Limb (tissue), 2 donors: ENCODE data around the gene VPS13D.

ENCODE experiments used
- DNase-seq, 2 donors: peaks; one replicate each; pipeline ENCODE4 v3.0.0-alpha.2; 2016; ENCODE audit errors: extremely low spot score in 2 of 2

VPS13D gene

DNA sequence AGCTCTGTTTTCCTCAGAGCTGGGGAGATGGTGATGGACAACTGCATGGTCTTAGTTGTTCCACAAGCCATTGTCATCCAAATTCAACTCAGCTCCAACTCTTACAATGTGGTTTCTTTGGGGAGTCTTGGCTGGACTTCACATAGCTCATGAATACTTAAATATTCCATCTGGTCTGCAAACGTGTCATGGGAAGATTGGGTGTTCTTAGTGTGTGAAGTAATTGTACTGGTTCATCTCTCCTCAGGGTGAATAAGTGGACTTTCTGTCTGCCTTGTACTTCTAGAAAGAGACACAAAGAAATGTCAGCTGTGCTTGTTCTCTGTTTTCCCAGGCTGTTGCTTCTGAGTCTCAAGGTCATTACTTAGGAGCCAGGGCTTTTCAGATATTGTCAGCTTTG, 106.6 kb downstream of the VPS13D start:
- no peak for DNase-seq

DNA sequence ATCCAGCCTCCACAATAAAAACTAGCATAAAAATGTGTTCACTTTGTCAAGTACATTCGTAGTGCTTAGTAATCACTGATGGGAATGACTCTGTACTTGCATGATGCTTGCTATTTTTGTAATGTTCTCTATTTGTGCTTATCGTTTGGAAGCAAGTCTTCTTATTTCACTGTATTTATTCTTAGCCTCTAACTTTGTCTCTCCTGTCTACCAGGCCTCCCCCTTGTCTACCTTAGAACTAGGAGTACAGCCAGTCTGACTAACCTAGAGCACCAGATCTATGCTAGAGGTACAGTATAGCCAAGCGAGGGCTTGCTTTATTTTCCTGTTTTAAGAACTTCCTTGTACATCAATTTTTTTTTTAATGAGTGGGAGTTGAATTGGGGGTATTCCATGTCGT, 108.2 kb downstream of the VPS13D start:
- DNase-seq = no peak

DNA sequence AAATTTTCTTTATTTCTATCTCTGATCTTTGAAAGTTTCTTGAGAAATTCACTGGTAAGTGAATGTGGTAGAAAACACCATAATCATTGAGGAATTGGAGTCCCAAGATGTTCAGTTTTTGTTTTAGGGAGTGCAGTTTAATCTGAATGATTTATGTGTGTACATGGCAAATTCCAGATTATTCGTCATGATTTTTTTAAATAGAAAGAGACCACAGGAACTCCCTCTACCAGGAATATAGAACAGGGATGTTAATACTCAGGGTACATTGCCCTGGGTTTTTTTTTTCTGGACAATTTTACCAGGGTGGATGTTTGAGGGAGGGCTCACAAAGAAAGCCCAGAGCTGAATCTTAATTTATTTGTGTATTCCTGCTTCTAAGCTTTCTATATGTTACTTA, 109.0 kb downstream of the VPS13D start:
- no peak for DNase-seq

DNA sequence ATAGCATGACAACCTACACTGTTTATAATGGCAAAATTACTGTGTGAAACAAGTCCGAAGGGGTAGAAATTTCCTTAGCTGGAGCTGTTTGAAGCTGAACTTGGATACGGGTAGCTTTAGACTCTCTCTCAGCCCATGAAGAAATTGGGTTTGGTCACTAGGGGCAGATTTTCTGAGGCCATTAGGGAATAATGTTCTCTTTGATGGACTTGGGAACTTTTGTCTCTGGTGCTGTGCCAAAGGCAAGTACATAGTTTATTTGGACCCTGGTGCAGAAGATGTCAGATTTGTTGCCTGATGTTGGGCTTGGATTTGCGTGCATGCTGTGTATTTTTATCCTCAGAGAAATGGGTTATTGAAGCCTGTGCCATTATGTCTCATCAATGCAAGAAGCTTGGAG, 109.6 kb downstream of the VPS13D start:
- no peak for DNase-seq

DNA sequence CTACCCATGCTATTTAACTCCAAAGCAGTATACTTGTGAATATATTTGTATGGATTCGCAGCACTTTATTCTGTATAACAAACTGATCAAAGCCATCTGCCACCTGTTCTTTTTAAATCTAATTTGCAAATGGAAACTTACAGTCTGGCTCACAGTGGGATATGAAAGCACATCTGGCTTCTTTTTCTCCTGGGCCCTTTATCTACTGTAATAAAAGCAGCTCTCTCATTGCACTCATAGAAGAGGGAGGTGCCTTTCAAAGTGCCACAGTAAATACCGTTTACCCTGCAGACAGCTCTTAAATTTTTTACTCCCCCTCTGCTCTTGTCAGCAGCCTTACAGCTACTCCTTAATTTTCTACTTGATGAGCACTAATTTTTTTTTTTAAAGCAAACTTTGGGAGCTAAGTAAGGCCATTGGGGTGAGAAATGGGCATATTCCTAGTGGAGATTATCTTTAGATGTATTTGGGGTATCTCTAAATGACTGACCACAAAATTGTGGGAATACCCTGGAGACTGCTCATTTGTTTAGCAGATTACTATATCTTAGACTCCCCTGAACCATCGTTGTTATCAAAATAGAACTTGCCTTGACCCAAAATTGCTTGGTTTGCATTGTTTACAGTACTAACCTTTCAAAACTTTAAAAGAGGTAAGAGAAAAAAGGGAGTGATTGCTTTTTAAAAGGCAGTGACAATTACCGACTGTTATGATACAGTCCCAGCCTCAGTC, 110.1 kb downstream of the VPS13D start:
- DNase-seq = peak in 1 of 2 donors; percentile 41

DNA sequence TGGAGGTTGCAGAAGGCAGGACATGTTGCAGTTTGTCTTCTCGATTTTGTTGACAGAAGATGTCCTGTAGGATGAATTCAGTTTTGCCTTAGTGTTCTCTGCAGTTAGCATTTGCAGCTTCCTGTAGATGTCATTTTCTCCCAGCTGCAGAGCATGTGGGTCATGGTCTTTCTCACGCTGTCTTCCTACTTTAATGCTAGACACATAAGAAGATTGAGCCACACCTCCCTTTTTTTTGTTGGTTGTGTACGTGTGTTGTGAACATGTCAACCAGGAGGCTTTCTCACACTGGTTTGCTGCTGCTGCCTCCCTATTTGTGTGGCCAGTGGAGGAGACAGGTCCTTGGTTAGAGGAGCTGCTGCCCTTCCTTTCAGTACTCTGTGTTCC, 110.7 kb downstream of the VPS13D start:
- DNase-seq = no peak

DNA sequence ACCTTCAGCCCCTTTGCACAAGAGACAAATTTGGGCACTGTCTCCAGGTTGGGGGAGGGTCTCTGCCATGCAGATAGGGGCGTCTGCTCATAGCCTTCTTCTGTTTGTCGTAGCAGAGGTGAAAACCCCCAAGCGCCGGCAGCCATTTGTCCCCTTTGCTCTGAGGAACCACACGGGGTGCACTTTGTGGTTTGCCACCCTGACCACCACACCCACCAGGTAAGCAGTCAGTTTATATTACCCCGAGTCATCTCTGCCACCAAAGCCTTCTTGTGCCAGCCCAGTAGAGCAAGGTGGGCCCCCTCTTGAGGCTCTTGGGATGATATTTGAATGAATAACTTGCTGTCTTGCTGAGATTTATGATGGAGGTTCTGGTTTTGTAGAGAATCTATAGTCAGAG, 111.8 kb downstream of the VPS13D start:
- DNase-seq = no peak

DNA sequence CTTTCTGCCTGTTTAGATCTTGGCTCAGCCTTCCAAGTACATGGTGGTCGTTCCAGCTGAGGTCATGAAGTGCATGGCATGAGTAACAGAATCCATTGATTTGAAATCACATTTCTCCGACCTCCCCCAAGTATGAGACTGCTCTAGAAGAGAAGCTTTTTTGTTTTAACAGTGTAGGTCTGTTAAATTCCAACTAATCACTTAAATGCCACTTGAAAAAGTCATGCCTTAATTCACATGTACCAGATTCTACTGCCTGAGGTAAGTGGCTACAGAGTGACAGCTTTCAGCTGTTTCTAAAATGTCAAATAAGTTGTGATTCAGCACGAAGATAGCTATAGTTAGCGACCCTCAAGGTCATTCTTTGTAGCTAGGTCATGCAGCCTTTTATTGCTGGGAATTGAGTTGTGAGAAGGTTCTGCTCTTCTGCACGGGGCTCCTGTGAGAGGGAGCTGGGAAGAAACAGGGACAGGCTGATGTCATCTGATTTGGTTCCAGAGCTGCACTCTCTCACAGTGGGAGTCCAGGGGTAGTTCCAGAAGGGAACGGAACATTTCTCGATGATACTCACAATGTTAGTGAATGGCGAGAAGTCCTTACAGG, 112.7 kb downstream of the VPS13D start:
- DNase-seq = no peak

DNA sequence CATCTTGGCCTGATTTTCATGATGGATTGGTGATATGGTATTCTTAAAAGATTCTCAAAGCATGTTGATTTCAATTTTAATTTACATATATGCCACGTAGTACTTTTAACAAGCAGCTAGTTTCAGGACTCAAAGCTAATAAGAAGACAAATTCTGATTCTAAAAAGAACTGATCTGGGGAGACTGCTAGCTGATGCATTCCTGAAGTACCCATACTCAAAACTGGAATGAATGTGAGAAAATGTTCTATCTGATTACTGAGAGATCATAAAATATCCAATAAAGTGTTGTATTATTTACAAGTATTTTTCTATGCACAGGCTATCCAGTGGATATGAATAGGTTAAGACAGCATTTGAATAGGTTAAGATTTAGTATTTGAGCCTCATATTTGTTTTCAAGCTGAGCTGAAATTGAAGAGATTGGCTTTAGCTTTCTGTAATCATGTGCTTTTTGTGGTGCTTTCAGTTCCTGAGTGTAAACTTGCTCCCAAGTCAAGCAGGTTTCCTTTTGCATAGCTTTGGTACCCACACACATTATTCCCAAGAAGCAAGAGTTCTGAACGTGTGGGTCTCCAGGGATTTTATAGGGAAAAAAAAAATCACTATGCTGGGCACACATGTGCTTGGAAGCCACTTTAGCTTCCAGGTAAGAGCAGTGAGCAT, 114.1 kb downstream of the VPS13D start:
- DNase-seq = no peak

DNA sequence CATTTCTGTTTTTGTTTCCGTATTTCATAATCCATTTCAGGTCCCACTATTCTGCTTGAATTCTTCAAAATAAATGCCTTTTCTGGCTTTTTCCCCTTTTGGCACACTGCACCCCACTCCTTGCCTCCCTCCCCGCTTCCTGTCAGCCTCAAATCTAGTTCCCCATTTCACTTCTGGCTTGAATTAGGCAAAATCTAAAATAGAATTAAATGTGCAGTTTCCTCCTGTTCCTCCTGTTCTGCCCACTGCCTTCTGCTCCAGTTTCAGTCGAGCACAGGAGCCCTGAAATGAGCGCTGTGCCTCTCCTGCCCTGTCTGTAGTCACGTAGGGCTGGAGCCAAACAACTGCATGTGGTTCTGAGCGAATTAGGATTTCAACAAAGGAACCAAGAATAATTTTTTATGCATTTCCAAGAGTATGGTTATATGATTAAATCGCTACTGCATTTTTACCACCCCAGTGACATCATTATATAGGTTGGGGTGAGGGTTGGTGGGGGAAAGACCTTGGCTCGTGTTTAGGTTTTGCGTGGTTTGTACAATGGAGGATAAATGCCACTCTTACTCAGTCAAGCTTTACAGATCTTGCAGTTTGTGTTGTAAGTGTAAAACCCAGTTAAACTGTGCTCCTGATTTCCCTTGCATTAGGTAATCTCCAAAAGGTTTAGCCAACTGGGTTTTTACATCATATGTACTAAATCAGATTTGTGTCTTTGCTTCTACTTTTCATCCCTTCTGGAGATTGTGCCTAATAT, 114.9 kb downstream of the VPS13D start:
- no peak for DNase-seq

DNA sequence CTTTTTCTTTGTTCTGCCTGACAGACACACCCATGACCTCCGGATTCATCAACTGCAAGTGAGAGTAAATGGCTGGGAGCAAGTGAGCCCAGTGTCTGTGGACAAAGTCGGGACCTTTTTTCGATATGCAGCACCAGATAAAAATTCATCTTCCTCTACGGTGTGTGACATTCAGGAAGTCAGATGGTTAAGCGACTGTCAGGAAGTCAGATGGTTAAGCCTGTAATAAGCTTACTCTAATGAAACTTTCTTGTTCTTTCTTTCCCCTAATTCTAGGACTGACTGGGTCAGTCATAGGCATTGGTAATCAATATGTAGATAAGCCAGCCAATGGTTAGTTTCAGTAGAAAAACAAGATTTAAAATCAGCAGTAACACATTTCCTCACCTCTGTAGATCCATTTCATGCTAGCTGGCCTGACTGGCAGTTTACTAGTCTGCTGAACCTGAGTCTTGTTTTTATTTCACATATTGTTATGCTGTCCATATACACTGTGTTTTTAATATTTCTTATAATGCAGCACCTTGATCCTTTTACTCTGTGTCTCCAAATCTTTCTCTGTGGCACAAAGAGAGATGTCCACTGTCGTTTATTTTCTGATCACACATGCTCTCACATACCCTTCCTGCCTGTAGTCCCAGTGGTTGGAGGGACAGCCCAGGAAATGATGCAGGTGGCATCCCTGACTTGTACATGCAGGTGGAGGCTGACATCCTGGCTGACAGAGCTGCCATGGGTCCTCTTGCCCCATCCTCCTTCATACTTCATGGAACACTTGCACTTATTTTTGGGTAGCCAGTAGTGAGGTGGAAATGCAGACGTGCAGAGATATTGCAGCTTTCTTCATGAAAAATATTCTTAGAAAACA, 115.8 kb downstream of the VPS13D start:
- DNase-seq = no peak

DNA sequence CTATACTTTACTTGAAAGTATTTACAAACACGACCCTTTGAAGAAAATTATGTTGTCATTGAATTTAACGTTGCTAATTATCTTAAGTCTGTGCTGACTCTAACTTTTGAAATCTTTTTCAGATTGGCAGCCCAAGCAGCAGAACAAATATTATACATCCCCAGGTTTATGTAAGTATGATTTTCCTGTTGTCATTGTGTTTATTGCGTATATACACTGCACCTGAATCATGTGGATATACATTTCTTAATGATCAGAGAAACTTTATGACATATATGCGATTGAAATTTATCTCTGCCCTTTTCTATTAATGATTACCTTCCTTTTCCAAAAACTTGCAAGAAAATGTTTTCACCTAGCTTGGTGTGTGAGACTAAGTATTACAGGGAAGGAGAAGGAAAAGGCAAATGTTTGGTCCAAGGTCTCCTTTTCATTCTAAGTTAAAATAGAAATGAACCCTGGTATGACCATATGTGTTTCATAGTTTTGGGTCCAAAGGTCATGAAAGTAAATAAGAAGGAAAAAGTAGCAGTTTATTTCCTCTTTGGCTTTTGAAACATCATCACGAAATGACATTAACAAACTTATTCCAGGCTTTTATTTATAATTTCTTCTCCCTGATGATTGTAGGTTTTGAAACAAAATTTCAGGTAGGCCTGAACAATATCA, 116.8 kb downstream of the VPS13D start:
- DNase-seq = no peak

DNA sequence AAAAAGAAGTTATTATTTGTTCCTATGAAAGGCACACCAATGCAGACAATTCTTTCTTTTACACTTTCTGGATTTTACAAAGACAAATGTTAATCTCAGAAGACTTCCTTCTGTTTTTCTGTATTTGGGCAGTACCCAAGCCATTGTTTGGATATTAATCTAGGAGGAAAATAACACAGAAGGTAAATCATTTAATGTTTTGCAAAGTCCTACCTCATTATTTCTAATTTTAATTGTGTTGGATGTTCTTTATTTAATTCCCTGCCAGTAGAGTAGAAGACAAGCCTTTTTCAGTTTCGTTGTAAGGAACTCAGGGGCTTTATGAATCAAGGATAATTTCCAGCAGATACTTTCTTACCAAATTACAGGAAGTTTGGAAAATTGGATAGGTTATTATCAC, 118.3 kb downstream of the VPS13D start:
- no peak for DNase-seq

DNA sequence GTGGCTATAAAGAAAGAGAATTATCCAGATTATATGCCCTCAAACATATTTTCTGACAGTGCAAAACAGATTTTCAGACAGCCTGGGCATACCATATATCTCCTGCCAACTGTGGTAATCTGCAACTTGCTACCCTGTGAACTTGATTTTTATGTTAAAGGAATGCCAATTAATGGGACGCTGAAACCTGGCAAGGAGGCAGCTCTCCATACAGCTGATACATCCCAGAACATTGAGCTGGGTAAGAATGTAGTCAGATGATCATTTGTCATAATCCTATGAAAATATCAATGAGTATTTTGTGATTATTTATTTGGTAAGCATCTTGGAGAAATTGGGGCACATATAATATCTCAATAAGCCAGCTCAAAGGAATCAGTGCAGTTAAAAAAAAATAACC, 124.2 kb downstream of the VPS13D start:
- no peak for DNase-seq

DNA sequence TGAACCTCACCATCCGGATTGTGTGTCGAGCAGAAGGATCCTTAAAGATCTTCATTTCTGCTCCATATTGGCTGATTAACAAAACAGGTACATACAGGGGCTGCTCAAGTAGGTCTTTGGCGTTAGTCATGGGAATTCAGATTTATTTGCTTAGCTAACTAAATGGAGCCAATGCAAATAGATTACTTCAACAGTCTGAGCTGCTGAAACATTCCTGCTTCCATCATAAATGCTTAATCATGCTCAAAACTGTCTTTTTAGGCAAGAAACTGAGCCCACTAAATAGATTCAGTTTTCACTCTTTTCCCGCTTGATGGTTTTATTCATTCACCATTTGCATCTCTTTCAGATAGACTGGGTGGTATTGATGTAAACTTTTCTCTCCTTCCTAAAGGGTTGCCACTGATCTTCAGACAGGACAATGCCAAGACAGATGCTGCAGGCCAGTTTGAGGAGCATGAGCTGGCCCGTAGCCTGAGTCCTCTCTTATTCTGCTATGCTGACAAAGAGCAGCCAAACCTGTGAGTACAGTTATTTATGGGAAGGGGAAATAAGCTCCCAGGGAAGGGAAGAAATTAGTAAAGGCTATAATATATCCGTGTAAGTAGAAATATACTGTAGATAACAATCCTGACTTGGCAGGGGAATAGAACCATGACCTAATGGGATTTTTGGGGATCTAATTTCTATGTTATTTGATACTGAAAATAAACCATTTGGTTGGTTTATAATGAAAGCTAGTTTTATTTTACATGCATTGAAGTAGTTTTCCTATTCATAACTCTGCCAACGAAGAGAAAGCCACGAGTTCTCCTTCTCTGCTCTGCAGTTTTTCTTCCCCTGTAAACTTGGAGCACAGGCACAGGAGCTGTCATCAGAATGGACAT, 126.4 kb downstream of the VPS13D start:
- DNase-seq = peak; percentile 39 to 79

DNA sequence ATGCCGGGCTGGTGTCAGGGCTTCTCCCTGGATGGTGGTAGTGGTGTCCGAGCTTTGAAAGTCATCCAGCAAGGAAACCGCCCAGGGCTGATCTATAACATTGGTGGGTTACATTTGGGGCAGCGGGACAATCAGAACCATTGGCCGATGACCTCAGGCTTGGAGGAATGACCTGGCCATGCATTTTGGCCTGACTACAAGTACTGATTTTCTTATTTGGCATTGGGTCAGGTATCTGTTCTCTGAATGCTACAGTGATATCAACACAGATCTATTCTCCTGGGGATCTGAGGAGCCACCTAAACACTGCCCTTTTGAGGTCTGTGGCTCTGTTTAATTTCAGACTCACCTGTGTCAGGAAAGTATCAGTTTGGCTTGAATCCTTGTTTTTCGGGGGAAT, 128.7 kb downstream of the VPS13D start:
- no peak for DNase-seq

DNA sequence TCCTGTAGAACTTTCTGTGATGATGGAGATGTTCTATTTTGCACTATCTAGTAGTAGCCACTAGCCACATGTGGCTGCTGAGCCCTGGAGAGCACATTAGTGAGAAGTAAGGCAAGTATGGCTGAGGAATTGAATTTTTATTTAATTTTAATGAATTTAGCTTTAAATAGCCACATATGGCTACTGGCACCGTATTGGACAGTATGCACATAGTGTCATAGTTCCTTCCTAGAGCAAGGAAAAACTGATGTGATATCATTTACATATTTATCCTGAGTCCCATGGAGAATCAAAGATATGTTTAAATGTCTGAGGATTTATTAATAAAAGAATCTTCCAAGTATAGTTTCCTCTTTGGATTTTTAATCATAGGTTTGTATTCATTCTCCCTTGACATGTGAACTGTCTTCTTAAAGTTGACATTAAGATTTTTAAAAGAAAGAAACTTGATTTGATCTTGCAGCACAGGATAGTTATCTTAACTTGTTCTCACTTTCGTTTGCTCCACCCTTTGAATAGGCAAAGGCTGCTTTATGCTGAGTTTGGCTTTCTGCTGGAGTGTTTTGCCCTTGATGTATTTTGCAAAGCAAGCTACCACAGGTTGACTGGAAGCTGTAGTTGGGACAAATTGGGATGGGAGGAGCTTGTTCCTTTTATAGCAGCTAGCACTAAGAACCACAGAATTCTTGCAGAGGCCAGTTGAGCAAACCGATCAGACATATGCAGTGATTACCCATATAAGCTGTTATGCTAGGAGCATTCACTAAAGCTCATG, 129.7 kb downstream of the VPS13D start:
- no peak for DNase-seq

DNA sequence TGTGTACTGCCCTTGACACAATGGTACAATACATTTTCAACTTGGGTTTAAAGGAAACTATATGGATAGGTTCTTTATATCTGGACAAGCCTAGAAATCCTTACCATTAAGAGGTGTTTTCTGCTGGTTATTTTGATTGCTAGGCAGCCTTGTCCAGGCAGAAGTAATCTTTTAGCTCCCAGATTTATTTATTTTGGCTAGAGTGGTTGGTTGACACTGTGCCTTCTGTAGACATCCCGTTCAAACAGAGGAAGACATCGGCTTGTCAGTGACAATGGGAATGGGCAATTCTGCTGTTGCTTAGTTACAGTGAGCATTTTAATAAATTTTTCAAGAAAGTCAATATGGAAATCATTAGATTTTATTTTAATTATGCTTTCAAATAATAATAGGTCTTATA, 138.8 kb downstream of the VPS13D start:
- no peak for DNase-seq

DNA sequence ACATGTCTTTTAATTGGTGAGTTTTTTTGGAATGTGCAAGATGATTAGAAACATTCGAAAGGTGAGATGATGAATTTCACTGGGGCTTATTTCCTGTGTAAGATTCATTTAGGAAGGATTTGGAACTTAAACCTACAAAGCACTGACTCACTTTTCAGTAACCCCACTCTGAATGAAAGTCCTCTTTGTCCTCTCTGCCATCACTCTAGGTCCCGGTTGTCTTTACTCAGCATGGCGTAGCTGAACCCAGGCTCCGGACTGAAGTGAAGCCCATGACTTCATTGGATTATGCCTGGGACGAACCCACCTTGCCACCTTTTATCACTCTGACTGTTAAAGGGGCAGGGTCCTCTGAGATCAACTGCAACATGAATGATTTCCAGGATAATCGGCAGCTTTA, 139.4 kb downstream of the VPS13D start:
- no peak for DNase-seq
